ENCODE measurements around the gene ZBTB24. TPM values are rescaled to one million over a fixed set of nuclear protein-coding genes. Genes with fewer than 3 reads are reported as not detected.

The ZBTB24 gene
- total RNA-seq, result 10.9 and 13.7 TPM in 2 replicates

GRCh38 chr6:109482905-109483734 lies at the start of gene ZBTB24:
Gene ZBTB24, minus strand, starts transcription at chr6:109483219. Its CDS starts 1,193 bp downstream, at chr6:109482026.

DNA sequence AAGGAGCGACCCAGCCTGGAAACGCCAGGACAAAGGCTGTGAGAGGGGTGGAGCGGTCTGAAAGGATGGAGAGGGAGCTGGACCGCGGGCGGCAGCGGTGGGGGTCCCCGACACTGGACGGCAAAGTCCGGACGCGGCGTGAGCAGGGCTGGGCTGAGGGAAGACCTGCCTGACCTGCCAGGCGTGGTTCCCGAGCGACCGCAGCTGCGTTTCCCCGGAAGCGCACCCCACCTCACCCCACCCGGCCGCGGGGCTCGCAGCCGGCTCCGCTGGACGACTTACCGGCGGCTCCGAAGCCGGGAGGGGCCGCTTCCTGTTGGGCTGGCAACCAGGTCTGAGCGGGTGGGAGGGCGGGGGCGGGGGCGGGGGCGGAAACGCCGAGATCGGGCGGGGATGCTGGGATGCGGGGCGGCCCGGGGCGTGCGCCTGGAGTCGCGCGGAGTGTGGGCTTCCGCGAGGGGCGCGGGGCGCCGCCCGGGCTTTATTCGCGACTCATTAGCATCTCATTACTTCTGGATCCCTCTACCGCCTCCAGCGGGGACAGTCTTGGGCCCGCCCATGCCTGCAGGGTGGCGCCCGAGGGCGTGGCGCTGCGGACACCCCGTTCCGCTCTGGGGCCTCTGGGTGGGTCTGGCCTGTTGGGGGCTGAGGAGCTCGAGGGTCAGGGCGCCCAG lies 27.4 kb downstream of the ZBTB24 start, which contains the start of gene MICAL1:
MICAL1 (minus strand) TSS at position 336 of the 674 bp plus-strand sequence. CDS start 1,576 bp downstream, outside the sequence.

GRCh38 chr6:109440331-109441068 lies 42.5 kb downstream of the ZBTB24 start, which contains the start of the genes PPIL6 and SMPD2:
Gene PPIL6, minus strand, starts transcription at chr6:109440628. Its CDS starts 38 bp downstream, at chr6:109440590.
Gene SMPD2, plus strand, starts transcription at chr6:109440724. Its CDS starts 398 bp downstream, at chr6:109441122.

Other genes with a start within 250 kb of the ZBTB24 start
- 305 and 318 TPM in 2 replicates for gene CD164, start 100.8 kb downstream of the ZBTB24 start, total RNA-seq
- 3.9 and 6.2 TPM in 2 replicates for gene PPIL6, start 42.6 kb downstream of the ZBTB24 start, total RNA-seq
- 10.7 and 12.9 TPM in 2 replicates for gene SMPD2, start 42.5 kb downstream of the ZBTB24 start, total RNA-seq
- 45.2 and 59.6 TPM in 2 replicates for gene MICAL1, start 27.4 kb downstream of the ZBTB24 start, total RNA-seq
- gene AK9, start 208.0 kb upstream of the ZBTB24 start, total RNA-seq, result 5.6 and 6.9 TPM in 2 replicates
- gene FIG4, start 208.1 kb upstream of the ZBTB24 start, total RNA-seq, result 25.7 and 28.9 TPM in 2 replicates